DMS53 treated with DMSO at 0.1 percent for 48 hours (cell line): ENCODE measurements around the gene BAIAP2L1.

ENCODE experiments used
- DNase-seq: peaks from one replicate; lab custom pipeline; 2025; ENCODE audit not compliant: unreplicated experiment; lab: John Stamatoyannopoulos, UW

Gene BAIAP2L1

DNA sequence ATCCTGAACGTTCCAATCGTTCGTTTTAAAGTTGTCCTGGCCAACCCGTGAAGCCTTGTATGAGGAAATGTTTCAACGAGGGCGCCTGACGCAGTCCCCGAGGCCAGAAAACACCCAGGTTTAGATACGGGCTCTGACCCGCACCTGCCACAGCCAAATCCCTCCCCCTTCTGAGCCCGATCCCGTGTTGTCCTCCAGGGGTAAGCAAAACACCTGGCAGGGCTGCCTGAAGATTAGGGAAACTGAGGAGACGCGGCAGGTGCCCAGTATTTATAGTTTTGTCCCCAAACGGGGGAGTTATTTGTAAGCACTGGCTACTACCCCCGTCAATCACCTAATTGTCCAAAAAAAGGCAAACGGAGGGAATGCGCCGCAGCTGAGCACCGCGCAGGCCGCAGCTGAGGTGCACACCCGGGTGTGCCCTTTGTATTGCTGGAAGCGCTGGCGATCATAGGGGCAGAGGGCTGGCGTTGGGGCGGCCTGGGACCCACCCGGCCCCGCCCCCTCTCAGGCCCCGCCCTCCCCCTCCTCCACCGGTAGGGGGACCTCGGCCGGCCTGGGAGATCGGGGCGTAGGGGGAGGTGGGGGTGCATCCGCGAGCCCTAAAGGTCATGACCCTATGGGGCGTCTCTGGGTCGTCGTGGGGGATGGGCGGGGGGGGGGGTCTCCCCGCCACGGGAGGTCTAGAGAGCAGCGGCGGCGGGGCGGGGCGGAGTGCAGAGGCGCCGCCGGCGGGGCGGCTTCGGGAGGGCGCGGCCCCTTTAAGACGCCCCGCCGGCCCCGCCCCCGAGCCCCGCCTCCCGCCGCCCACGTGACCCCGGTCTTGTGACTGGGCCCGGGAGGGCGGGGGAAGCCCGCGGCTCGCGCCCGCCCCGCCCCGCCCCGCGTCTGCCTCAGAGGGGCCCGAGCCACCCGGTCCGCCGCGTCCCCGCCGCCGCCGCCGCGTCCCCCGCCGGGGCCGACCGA, 119.8 kb downstream of the BAIAP2L1 start, which contains the start of gene BRI3:
TSS of gene BRI3 (plus strand) at position 896 of the 966 bp plus-strand sequence. CDS start 110 bp downstream, outside the sequence.
- DNase-seq, result peak; percentile 90

DNA sequence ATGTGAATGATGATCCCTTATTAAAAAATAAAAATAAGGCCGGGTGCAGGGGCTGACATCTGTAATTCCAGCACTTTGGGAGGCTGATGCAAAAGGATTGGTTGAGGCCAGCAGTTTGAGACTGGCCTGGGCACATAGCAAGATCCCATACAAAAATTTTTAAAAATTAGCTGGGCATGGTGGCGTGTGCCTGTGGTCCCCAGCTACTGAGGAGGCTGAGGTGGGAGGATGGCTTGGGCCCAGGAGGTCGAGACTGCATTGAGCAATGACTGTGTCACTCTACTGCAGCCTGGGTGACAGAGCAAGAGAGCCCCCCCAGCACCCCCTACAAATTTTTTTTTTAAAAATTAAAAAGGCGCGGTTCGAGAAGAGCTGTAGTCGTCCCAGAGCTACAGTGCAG, 120.6 kb downstream of the BAIAP2L1 start:
- DNase-seq, result no peak

DNA sequence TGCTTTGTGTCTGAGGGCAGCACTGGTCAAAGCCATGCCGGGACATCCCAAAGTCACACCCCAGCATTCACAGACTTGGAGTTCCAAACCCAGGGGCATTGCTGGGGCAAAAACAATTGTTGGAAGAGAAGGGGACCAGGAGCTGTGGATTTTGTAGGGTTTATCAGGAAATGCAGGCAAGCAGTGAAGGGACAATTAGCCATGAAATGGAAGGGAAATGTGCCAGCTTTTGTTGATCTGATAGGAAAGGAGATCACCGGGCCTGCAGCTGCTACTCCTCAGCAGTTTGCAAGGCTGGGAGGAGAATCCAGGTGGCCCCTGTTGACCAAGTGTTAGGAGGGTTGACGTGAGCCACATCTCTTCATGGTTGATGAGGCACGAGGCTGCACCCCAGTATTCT, 122.0 kb downstream of the BAIAP2L1 start:
- DNase-seq, result no peak

DNA sequence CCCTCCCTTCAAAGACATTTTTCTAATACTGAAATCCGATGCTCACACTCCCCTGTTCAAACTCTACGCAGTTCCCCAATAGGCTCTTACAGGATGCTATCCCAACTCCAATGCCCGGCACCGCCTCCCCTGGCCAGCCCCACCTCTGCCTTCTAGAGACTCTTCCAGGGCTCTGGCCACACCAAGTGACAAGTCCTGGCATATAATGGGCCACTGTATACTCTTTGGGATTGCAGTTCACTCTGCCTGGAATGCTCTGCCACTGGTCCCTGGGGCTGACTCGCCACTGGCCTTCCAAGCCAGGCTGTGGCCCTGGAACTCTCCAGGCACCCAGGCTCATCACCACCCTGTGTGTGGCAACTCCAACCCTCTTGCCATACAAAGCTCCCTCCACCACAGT, 122.5 kb downstream of the BAIAP2L1 start:
- DNase-seq, result no peak

DNA sequence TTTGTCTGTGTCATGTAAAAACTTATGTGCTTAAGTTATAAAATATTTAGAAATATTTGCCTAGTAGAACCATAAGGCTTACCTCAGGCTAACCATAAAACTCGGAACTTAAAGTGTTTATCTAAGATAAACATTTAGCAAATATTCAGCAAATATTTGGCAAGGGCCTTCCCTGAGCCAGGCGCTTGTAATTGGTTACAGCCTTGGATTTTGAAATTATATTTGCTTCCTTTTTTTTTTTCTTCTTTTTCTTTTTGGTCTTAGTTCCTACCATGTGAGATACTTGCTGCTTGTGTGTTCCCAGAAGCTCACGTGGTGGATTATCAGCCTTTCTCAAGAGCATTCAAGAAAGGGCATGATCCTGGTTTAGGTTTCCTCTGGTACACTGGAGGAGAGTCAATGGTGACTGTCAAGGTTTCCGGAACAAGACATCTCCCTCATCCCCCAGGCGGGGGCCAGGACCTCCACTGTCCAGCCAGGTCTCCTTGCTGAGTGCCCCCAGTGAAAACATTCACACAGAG, 124.6 kb downstream of the BAIAP2L1 start:
- no peak for DNase-seq

DNA sequence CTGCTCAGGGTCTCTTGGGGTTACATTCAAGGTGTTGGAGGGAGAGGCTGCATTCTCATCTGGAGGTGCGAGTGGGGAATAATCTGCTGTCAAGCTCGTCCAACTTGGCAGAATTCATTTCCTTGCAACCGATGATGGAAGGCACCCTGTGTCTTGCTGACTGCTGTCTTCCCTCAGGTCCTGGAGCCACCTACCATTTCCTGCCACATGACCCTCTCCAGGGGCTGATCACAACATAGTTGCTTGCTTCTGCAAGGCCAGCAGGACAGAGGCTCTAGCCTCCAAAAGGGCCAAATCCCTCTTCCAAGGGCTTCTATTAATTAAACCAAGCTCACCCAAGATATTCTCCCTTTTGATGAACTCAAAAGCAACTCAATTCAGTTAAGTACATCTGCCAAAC, 133.6 kb downstream of the BAIAP2L1 start:
- DNase-seq, result no peak

DNA sequence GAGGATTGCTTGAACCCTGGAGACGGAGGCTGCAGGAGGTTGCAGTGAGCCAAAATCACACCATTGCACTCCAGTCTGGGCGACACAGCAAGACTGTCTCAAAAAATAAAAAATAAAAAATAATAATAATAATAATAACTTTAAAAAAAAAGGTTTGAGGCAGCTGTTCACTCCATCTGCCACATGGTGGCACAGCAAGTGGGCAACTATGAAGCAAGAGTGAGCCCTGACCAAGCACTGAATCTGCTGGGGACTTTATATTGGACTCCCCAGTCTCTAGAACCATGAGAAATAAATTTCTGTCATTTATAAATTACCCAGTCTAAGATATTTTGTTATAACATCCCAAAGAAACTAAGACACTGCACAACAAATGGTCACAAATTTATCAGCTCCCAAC, 134.1 kb downstream of the BAIAP2L1 start:
- no peak for DNase-seq

DNA sequence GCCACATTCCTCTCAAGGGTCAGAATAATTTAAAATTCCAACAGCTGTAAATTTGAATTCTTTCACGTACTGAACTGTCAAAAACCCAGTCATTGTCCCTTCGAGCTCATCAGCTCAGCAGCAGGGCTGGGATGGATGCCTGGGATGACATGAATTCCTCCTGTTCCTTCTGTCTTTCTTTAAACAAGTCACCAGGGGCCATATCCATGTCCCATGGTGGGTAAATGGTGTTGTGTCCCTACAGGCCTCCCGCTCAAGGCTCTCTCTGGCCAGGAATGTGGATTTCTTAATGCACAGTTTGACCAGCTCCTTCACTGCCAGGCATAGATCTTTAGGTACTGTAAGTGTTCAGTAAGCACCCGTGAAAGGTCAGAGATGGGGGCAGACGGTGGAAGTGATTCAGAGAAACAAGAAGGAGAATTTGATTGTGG, 135.0 kb downstream of the BAIAP2L1 start:
- DNase-seq, result no peak

DNA sequence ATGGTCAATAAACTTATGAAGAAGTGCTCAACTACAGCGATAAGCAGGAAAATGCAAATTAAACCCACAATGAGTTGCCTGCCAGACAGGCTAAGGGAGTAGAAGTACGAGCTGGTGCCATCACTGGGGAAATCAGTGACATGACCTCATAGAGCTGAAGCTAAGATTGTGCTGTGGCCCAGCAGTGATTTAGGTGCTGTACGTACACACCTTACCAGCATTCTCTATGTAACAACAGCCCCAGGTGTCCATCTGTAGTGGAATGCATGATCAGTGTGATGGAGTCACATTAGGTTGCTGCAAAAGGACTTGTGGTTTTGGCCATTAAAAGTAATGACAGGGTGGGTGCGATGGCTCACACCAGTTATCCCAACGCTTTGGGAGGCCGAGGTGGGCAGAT, 143.2 kb downstream of the BAIAP2L1 start:
- DNase-seq, result no peak

DNA sequence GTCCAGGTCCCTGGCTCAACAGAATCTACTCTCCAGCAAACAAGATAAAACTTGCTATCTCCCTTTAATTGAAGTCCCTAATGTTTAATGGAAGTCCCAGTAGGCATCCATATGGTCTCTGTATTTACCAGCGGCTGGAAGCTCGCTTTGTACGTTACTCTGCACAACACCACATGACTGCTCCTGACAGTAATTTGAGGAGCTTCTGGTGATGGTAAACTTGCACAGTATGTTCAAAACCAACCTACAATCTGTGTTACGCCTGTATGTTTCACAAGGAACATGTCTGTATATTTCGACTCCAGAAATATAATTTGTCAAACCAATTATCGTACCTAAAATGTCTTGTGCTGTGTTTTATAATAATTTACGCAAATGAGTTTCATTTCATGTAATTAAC, 144.5 kb downstream of the BAIAP2L1 start:
- no peak for DNase-seq

DNA sequence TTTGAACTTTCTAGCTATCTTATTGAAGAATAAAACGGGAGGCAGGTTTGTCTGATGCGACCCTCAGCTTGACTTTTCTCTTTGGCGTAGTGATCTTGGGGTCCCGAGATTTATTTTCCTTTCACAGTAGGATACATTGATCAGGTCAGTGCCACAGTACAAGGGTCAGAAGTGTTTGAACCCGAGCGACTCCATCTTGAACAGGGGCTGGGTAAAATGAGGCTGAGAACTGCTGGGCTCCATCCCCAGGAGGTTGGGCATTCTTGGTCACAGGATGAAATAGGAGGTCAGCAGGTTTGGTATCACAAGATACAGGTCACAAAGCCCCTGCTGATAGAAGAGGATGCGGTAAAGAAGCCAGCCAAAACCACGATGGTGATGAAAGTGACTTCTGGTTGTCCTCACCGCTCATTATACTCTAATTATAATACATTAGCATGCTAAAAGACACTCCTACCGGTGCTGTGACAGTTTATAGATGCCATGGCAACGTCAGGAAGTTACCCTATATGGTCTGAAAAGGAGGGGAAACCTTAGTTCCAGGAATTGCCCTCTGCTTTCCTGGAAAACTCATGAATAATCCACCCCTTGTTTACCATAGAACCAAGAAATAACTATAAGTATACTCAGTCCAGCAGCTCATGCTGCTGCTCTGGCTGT, 145.8 kb downstream of the BAIAP2L1 start:
- no peak for DNase-seq

DNA sequence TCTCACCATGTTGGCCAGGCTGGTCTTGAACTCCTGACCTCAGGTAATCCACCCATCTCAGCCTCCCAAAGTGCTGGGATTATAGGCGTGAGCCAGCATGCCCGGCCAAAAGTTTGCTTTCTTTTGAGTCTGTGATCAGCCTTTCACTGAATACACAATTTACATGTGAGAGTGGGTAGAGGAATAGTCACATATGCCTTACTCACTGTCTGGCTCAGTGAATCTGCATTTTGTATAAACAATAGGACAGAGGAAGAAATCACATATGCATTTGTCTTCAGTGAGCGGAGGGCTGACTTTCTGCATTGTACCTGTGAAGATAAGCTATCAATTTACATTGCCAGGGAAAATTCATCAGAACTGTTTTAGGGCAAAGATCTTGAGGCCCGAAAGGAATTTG, 146.4 kb downstream of the BAIAP2L1 start:
- DNase-seq, result no peak

DNA sequence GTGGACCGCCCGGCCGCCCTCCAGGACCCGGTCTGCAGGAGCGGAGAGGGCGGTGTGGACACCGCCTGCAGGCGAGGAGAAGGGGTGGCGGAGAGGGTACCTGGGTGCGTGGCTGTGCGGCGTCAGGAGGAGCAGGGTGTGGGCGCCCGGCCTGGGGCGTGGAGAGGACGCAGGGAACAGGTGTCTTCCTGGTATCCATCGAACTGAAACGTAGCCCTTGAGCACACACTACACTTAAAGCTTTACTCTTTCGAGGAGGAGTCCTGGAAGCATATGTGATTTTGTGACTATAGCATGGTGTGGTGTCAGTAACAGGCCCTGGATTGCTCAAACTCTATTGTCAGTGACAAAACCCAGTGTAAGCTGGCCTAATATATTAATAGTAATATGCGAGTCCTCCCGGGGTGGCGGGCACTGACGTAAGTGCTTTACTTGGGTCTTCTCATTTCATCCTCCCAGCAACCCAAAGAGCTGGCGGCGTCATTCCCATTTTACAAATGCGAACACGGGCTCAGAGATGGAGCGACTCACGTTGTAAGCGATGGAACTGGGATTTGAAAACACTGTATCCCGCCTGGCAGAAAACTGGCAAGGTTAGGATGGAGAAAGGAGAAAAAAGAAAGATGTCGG, 148.3 kb downstream of the BAIAP2L1 start:
- peak; percentile 71 for DNase-seq

DNA sequence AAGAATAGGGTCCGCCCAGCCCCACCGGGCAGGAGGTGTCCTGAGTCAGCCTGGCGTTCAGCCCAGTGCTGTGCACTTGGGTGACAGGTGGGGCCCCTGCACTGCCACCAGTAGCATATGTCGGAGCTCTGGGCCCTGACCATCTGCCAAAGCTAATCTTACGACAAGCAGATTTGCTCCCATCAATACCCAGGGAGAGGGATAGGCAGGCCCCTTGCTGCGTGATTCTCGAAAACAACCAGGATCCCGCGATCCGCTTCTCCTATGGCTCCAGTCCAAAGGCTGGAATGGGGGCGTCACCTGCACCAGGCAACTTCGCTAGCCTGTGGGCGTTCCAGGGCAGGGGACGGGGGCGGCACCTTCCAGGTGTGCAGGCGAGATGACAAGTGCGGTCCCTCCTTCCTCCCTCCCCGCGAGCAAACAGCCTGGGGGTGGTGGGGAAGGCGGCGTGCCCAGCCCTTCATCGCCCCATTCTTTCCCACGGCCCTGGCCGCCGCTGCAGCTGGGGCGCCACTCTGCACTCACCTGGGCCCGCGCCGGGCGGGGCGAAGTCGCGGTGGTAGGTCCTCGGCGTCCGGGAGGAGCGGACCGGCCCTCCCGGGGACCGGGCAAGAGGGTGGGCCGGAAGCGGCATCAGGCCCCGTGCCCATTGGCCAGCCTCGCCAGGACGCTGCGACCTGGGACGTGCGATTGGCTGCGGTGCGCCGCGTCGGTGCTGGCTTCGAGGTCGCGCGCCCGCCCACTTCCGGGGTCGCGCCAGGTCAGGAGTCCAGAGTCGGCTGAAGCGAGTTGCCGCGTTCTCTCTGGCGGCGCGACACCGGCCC, 149.1 kb downstream of the BAIAP2L1 start, which contains the start of gene TECPR1:
TSS of gene TECPR1 (minus strand) at position 632 of the 824 bp plus-strand sequence. CDS start 6,086 bp downstream, outside the sequence.
- DNase-seq, result peak; percentile 97

DNA sequence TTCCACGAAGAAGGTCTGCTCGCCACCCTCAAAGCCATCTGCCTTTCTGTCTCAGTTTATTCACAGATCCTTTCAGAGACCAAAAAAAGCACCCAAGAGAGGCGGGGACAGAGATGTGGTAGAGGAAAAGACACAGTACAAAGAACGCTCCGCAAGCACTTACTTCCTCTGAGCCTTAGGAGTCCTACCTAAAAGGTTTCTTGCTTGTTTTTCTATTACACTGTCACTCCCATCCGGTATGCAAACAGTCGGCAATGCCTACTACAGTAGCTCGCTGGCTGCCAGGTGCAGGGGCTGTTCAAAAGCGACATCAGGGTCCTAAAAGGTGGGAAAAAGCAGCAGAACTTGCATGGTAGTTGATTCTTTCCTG, 149.7 kb downstream of the BAIAP2L1 start:
- no peak for DNase-seq

DNA sequence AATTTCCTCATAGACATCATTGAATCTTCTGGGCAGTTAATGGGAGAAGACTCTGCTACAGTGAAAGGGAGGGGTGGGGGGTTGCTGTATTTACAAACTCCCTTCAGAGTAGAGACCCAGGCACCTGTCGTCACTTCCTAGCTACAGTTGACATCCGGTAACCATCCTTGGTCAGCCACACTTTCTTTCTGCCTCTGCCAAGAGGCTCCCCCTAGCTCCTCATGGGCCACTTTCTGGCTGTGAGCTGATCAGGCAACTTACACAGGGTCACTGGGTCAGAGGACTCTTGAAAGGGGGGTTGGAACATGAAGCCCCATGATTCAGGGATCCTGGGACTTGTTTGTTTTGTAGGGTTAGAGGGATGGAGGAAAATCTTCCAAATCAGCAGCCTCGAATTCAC, 150.1 kb downstream of the BAIAP2L1 start:
- DNase-seq, result peak; percentile 26

DNA sequence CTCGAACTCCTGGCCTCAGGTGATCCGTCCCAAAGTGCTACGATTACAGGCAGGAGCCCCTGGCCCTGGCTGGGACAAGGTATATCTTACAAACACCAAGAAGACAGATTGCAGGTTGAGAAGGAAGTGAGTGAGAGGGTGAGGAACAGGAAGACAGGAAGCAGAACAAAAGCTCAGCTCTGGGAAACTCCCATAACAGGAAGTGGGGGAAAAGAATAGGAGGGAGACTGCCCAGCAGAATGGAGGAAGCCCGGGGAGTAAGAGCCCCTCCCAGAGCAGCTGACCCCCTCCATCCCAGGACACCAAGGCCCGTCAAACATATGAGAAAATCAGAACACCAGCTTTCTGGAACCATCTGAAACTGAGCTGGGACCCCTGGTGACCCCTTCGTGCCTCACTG, 151.8 kb downstream of the BAIAP2L1 start:
- DNase-seq, result no peak

DNA sequence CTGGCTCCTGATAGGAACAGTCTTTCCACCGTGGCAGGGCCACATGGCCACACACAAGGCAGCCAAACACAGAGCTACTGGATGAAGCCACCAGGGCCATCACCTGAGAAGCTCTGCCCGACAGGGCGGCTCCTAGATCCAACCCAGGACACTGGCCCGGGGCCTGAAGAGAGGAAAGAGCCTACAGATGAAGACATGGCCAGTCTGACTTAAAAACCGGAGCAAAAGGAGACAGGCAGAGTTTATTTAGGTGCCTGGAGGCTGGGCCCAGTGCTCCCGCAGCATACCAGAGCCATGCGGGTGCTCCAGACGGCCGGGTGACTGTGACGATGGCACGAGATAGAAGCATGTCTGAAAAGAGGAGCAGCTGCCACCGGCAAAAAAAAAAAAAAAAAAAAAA, 152.7 kb downstream of the BAIAP2L1 start:
- no peak for DNase-seq

DNA sequence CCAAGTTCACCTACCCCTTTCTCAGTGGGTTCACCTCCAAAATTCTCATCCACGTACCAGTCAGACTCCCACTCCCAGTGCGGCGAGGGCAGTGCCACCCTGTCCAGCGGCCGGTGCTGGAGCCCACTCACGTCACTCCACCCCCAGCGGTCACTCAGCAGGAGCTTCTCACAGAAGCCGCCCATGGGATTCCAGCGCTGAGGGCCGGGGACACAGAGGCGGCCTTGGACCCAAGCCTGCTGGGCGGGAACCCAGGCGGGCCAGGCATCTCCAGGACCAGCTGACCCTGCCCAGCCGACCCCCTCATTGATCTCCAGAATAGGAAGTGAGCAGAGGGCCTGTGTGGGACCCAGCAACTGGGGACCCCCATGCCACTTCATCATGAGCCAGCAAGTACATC, 156.0 kb downstream of the BAIAP2L1 start:
- DNase-seq, result no peak

DNA sequence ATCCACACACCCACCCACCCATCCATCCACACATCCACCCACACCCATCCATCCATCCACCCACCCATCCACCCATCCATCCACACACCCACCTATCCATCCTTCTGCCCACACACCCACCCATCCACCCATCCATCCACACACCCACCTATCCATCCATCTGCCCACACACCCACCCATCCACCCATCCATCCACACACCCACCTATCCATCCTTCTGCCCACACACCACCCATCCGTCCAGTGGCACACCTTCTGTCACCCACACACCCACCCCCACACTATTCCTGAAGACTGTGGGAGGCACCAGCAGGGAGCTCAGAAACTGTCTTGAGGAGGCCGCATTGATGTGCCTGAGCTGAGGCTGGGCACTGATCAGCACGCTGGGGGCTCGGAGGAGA, 158.0 kb downstream of the BAIAP2L1 start:
- DNase-seq, result no peak

DNA sequence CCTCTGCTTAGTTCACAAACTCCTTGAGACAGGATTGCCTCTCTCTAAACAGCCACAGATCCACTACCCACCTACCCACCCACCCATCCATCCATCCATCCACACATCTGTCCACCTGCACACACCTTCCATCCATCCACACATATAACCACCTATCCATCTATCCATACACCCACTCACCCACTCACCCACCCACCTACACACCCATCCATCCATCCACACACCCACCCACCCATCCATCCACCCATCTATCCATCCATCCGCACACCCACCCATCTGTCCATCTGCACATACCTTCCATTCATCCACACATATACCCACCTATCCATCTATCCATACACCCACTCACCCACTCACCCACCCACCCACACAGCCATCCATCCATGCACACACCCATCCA, 158.5 kb downstream of the BAIAP2L1 start:
- no peak for DNase-seq
